GM21423 (cell line): Measurements from ENCODE around the gene GP1BA.

Source experiments
- ATAC-seq: cut with Tn5 transposase; IDR thresholded peaks from one replicate; pipeline ENCODE4 v1.9.1; 2021; ENCODE audit warnings: mild to moderate bottlenecking, moderate library complexity; ENCODE audit not compliant: unreplicated experiment

Gene GP1BA

DNA sequence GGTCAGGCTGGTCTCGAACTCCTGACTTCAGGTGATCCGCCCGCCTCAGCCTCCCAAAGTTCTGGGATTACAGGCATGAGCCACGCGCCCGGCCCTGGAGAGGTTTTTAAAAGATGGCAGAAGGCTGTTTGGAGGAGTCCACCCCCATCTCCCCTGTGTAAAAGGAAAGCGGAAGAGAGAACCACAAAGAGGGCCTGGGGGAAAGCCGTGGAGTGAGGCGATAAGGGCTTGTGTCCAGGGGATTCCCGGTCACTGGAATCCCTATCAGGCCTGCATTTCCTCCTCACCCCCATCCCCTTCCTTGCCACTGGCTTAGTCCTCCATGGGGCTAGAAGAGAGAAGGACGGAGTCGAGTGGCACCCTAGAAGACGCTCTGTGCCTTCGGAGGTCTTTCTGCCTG, at the start of gene GP1BA:
TSS of gene GP1BA (plus strand) at position 315 of the 400 bp plus-strand sequence. CDS start 328 bp downstream, outside the sequence.
- no peak for ATAC-seq

DNA sequence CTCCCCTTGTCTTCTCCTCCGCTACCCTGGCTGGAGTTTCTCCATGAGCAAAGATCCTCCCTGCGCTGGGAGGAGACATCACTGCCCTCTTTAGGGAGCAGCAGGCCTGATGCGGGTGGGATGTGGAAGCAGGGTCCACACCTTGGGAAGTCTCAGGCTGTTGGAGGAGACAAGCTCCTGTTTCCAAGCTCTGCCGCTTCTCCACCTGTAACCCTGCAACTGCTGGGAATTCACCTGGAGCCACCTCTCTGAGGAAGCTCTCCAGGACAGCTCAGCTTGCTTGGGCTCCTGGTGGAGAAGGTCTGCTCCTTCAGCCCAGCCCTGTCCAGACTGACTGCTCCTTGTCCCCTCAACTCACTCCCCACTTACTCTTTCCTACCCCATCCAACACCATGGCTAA, 47.6 kb upstream of the GP1BA start:
- no peak for ATAC-seq

DNA sequence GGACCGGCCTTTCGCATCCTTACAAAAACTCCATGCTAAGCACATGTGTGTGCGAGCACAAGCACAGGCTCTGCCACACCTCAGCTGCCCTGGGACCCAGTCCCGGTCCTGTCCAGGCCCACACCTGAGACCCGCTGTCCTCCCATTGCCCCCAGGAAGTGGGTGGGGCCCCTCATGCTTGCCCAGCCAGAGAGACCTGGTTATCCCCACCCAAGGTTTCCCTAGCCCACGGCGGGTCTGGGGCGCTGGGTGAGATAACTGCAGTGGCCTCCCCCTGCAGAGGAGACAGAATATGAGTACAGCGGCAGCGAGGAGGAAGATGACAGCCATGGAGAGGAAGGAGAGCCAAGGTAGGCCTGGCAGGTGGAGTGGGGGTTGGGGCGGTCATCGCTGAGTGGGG, 45.2 kb upstream of the GP1BA start:
- no peak for ATAC-seq

DNA sequence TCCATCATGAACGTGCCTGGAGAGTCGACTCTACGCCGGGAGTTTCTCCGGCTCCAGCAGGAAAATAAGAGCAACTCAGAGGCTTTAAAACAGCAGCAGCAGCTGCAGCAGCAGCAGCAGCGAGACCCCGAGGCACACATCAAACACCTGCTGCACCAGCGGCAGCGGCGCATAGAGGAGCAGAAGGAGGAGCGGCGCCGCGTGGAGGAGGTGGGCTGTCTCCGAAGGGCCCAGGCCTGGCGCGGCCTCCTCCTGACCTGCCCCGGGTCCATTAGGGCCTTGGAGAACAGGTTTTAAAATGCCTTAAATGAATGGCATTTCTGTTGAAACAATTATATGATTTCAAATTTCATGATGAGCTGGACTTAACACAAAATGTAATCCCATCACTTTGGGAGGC, 44.5 kb upstream of the GP1BA start:
- ATAC-seq: no peak

DNA sequence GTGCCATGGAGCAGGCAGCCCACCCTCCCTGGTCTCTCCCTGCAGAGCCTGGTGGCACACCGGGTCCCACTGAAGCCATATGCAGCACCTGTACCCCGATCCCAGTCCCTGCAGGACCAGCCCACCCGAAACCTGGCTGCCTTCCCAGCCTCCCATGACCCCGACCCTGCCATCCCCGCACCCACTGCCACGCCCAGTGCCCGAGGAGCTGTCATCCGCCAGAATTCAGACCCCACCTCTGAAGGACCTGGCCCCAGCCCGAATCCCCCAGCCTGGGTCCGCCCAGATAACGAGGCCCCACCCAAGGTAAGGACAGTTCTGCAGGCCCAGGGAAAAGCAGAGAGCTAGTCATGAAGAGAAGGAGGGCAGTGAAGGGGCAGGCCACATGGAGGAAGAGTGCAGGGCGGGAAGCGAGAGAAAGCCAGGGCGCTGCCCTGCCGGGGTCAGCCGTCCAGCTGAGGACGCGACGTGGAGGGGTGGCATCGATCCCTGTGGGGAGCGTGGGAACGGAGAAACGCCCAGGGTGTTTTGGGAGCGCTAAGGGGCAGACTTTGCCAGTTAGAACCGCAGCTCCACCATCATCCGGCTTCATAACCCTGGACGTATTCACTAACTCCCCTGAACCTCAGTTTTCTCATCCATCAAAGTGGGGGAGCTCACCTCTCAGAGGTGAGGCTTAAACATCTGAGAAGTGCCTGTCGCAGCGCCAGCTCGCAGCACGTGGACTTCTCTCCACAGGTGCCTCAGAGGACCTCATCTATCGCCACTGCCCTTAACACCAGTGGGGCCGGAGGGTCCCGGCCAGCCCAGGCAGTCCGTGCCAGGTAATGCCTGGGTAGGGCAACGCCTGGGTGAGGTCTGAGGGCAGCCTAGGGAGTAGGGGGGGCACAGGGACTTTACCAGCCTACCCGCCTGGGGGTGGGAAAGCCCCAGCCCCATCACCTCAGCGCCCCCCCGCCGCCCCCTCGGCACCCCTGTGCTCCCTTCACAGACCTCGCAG, 40.4 kb upstream of the GP1BA start:
- ATAC-seq: no peak

DNA sequence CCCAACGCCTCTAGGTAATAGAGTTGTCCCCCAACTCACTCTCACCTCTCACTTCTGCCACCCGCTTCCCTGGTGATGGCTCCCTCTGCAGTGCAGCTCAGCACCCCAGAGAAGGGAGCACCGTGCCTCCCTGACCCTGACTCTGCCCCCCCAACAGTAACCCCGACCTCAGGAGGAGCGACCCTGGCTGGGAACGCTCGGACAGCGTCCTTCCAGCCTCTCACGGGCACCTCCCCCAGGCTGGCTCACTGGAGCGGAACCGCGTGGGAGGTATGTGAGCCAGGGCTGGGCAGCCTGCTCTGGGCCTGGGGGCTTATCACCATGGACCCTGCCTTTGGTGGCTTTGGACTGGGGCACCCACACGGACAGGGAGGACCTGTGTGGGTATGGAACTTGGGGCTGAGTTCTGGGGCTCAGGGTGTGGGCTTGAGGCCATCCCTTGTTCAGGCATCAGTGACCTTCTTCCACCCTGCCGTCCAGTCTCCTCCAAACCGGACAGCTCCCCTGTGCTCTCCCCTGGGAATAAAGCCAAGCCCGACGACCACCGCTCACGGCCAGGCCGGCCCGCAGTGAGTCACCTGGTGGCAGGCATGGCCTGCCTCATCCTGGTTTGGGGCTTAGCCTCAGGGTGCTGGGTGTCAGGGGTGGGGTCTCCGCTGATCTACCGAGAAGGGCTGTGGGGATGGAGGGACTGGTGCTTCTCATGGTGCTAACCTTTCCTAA, 39.4 kb upstream of the GP1BA start:
- ATAC-seq: no peak

DNA sequence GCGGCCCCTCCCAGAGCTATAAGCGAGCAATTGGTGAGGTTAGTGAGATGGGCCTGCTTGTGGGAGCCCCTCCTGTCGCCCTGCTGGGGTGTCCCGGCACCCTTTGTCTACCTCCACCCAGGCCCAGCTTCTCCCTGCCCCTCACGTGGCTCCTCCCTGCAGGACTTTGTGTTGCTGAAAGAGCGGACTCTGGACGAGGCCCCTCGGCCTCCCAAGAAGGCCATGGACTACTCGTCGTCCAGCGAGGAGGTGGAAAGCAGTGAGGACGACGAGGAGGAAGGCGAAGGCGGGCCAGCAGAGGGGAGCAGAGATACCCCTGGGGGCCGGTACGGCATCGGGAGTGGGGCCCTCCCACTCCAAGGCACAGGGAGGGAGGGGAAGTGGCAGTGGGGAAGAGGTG, 38.8 kb upstream of the GP1BA start:
- ATAC-seq: no peak

DNA sequence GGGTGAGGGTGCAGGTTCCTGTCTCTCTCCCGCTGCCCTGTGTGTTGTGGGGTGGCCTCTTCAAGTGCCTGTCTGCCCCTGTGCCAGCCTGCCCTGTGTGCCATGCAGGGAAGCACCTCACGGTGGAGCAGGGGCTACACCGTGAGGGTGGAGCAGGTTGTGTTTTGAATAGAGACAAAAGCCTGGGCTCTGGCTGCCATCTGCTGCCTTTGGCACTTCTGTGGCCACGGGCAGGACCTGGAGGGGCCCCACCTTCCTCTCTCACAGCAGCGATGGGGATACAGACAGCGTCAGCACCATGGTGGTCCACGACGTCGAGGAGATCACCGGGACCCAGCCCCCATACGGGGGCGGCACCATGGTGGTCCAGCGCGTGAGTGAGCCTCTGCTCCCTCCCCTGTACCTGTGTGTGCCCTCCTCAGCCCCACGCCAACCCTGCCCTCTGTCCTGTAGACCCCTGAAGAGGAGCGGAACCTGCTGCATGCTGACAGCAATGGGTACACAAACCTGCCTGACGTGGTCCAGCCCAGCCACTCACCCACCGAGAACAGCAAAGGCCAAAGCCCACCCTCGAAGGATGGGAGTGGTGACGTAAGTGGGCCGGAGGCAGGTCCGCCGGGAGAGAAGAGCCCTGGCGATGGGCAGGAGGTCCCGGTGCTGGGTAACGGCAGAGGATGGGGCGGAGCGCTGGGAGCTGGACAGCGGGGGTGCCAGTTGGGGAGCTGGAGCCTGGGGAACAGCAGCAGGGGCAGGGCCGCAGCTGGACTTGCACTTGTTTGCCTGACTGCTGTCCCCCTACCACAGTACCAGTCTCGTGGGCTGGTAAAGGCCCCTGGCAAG, 38.1 kb upstream of the GP1BA start:
- ATAC-seq: no peak

DNA sequence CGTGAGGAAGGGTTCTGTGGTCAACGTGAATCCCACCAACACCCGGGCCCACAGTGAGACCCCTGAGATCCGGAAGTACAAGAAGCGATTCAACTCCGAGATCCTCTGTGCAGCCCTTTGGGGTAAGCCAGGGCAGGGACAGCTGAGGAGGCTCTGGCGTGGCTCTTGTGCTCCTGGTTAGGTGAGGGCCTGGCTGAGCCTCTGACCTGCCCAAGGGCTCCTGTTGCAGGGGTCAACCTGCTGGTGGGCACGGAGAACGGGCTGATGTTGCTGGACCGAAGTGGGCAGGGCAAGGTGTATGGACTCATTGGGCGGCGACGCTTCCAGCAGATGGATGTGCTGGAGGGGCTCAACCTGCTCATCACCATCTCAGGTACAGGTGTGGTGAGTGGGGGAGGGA, 37.0 kb upstream of the GP1BA start:
- ATAC-seq: no peak

DNA sequence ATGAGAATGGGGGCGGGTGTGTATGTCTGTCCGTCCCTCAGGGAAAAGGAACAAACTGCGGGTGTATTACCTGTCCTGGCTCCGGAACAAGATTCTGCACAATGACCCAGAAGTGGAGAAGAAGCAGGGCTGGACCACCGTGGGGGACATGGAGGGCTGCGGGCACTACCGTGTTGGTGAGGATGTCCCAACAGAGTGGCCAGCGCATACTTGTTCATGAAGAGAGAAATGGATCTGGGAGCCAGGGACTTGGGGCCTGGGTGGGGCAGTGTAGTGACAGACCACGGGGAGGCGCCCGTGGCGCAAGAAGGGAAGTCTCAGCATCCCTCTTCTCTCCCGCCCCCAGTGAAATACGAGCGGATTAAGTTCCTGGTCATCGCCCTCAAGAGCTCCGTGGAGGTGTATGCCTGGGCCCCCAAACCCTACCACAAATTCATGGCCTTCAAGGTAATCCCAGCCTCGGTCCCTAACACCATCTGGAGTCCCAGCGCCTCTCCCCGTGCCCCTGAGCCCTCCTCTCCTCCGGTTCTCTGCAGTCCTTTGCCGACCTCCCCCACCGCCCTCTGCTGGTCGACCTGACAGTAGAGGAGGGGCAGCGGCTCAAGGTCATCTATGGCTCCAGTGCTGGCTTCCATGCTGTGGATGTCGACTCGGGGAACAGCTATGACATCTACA, 36.3 kb upstream of the GP1BA start:
- no peak for ATAC-seq

DNA sequence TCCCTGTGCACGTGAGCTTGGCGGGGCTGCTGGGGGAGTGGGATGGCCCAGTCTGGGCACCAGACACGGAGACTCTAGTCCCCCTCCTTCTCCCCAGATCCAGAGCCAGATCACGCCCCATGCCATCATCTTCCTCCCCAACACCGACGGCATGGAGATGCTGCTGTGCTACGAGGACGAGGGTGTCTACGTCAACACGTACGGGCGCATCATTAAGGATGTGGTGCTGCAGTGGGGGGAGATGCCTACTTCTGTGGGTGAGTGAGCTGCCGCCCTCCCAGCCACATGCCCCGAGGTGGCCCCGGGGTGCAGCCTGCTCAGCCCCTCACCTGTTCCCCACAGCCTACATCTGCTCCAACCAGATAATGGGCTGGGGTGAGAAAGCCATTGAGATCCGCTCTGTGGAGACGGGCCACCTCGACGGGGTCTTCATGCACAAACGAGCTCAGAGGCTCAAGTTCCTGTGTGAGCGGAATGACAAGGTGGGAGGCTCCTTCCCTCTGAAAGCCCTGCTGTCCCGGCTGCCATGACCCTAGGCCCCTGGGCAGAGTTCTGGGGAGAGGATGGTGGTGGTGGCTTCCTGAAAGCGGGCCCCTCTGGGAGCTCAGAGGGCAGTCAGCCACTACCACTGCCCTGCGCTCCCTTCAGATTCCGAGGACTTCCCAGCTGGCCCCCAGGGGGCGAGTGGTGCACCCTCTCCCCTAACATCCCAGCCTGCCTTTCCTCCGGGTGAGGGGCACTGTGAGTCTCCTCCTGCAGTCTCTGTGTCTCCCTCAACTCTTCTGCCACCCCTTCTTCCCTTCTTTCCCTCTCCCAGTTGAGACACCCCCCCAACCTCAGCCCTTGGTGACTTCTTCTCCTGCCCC, 35.5 kb upstream of the GP1BA start:
- ATAC-seq: no peak

DNA sequence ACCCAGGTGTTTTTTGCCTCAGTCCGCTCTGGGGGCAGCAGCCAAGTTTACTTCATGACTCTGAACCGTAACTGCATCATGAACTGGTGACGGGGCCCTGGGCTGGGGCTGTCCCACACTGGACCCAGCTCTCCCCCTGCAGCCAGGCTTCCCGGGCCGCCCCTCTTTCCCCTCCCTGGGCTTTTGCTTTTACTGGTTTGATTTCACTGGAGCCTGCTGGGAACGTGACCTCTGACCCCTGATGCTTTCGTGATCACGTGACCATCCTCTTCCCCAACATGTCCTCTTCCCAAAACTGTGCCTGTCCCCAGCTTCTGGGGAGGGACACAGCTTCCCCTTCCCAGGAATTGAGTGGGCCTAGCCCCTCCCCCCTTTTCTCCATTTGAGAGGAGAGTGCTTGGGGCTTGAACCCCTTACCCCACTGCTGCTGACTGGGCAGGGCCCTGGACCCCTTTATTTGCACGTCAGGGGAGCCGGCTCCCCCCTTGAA, 34.8 kb upstream of the GP1BA start:
- ATAC-seq: no peak

DNA sequence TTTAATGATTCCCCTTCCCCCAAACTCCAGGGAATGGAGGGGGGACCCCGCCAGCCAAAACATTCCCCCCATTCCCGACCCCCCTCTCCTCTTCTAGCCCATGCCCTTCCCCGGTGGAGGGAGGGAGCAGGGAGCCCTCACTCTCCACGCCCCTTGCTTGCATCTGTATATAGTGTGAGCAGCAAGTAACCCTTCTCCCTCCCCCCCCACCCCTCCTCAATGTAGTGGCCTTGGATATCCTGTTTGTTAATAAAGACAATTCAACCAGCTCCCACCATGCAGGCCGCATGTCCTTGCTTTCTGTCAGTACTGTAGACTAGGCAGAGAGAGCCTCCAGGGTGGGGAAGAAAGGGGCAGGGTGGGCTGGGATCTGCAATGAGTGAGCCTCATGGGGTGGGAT, 34.3 kb upstream of the GP1BA start:
- no peak for ATAC-seq

DNA sequence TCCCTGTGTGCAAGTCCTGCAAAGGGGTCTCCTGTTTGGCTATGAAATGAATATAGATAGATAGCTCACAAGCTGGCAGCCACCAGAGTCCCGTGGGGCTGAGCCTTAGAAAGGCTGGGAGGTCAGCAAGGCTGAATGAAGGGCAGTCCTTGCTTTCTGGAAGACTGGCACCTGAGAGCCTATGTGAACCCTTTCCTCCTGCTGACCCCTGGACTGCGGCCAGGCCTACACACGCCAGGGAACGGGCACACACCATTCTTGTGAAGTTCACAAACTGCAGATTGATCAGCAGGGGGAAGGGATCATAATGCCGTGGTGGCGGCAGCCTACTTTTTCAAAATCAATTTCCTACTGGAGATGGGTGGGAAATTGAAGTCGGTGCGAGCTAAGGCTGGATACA, 33.7 kb upstream of the GP1BA start:
- no peak for ATAC-seq

DNA sequence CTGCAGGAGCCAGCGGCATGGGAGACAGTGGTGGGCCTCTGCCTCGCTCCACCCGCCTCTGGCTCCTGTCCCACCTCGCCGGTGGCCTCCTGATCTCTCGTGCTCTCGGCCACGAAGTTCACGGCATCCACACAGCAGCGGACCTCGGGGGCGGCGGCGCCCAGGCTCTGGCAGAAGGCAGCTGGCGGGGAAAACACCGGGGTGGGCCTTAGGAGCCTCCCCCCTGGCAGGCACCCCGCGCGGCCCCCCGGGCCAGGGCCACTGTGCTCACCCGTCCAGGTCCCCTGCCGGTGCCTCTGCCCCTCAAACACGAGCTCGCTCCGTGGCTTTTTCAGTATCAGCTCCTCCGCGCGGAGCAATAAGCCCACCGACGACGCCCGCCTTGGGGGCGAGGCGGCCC, 33.1 kb upstream of the GP1BA start:
- no peak for ATAC-seq

DNA sequence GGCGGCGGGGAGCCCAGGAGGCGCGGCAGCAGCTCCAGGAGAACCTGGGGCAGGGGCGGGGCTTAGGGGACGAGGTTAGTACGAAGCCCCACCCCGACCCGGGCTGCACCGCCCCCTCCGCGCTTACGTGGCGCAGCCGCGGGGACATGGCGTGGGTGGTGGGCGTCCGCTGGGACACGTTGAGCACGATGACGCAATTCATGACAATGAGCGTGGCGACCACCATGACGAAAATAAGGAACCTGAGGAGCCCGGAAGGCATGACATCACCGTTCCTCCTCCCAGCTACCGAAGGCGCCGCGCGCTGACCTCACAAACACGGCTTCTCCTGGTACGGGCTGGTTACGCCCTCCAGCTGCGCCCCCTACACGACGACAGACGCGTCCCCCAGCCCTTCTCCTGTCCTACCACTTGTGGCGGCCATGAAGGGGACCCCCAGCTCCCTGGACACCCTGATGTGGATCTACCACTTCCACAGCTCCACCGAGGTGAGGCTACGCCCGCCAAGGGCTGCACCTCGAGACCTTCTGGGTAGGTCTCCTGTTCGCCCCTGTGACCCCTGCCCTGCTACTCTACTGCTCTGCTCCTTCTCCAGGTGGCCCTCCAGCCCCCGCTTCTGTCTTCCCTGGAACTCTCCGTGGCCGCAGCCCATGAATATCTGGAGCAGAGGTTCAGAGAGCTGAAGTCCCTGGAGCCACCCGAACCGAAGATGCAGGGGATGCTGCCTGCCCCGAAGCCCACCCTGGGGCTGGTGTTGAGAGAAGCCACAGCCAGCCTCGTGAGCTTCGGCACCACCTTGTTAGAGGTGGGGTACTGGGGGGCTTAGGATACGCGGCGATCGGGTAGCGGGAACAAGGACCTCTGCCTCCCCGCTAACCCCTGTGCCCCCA, 32.5 kb upstream of the GP1BA start, which contains the start of gene C17orf107:
TSS of gene C17orf107 (plus strand) at position 196 of the 890 bp plus-strand sequence. CDS start at position 423, 227 bp downstream.
- ATAC-seq: peak; percentile 51

DNA sequence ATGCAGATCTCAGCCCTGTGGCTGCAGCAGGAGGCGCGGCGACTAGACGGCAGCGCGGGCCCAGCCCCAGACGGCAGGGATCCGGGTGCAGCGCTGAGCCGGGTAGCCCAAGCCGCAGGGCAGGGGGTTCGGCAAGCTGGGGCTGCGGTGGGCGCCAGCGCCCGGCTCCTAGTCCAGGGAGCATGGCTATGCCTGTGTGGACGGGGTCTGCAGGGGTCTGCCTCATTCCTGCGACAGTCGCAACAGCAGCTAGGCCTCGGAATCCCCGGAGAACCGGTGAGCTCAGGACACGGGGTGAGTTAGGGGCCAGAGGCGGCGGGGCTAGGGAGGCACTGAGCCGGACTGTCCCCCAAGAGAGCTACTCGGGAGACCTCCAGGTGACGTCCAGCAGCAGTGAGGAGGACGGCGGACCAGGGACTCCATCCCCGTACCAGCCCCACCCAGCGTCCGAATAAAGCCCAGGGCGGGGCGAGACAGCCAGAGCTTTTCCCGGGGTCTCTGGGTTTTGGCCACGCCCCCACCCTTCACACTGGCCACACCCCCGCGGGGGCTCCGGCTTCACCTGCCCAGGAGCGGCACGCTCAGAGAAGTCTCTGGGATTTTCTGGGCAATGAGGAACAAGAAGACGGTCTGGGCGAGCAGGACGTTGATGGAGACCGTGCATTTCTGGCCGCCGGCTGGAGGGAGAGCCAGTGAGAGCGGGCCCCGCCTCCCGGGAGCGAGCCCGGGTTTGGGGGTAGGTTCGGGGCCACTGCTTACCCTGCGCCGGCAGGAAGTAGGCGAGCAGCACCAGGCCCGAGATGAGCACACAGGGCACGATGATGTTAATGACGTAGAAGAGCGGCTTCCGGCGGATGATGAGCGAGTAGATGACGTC, 31.6 kb upstream of the GP1BA start:
- no peak for ATAC-seq
